ENCODE measurements around the gene SHISAL1.

SHISAL1 gene

DNA sequence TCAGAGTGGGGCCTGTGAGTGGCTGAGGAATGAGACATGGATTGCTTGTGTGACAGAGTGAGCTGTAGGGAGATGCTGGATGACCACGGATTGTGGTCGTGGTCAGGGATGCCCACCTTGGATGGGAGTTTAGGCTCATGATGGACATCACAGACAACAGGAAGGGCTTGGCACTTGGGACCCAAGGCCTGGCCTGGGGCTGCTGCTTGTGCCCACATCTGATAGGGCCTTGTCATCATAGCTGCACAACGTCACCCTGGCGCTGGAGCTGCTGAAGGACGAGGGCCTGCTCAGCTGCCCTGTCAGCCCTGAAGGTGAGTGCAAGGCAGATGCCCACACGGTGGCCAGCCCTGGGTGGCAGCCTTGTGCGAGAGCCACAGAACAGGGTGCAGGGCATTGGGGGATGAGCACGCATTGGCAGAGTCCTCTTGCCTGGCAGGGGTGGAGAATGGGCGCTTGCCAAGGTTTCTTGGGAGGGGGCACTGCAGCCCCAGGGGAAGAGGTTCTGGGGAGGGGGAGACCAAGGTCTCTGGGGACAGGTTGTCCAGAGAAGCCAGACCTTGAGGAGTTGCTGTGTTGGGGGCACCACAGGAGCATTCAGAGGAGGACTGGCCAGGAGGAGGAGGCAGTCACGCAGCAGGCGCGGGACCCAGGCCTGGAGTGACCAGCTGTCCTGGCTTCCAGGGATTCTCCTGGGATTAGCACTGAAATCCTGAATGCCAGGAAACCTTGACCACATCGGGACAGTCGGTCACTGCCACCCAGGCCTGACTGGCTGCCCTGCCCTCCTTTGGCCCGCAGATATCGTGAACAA lies 107.0 kb downstream of the SHISAL1 start:
- FAIRE-seq = no peak

DNA sequence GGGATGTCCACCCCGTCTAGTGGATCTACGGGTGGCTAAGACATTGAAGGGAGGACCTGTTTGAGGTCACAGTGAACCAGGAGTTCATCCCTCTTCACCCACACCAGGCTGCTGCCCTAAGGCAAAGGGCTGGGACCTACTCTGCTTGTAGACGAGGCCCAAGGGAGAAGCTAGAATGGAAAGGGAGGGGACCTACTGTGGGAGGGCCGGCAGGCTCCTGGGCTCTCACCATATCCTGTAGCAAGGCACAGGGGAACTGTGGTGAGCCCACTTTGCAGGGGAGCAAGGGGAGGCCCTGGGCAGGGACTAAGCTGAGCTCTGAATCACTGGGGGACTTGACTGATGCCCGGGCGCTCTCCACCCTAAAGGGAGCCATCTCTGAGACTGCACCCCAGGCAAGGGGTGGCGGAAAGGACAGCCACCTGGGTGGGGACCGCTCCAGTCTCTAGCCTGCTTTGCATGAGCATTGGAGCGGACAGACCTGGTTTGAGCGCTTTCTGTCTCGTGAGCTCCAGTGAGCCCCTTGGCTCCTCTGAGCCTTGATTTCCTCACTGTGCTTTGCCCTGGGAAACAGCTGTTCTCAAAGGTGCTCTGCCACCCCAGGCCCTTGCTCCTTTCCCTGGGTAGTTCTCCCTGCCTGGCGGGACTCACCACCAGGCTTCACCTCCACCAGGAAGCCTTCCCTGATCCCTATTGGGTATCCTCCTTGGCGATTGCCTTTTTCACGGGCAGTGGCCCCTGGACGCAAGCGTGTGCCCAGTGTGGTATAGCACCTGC lies 107.8 kb downstream of the SHISAL1 start:
- no peak for FAIRE-seq

GRCh38 chr22:44203203-44203602 lies 109.5 kb downstream of the SHISAL1 start:
- FAIRE-seq = no peak

DNA sequence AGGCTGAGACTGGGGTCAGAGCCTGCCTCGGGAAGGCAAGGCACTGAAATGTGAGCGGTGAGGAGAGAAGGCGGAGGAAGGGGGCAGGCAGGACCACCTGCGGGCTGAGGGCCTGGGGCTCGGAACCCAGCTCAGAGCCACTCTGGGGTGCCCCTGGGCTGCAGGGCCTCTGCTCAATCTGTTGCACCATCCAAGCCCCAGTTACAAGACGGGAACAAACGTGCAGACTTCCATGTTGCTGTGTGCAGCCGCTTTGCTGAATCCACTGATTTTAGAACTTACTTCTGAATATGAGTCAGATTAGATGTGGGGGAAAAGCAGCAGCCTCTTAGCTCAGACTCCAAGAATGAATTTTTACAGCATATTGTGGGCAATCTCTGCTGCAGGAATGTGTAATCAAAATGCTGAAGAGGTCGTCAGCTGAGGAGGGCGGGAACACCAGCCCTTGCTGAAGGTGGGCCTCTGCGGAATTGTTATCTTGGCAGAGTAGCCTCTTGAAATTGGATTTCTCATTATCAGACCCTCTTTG lies 110.4 kb downstream of the SHISAL1 start:
- no peak for FAIRE-seq

DNA sequence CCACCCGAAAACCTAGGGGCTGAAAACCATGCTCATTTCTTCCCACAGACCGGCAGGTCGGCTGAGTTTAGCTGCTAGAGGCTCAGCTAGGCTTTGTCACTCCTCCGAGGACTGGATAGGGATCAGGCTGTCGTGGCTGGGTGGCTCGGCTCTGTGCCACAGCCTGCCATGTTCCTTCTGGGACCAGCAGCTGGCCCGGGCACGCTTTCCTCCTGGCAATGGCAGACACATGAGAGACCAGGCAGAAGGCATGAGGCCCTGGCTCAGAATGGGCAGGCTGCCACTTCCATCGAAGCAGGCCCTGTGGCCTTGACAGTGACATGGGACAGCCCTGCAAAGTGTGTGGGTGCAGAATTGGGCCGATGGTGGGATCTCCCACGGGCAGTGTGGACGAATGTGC lies 111.1 kb downstream of the SHISAL1 start:
- no peak for FAIRE-seq

DNA sequence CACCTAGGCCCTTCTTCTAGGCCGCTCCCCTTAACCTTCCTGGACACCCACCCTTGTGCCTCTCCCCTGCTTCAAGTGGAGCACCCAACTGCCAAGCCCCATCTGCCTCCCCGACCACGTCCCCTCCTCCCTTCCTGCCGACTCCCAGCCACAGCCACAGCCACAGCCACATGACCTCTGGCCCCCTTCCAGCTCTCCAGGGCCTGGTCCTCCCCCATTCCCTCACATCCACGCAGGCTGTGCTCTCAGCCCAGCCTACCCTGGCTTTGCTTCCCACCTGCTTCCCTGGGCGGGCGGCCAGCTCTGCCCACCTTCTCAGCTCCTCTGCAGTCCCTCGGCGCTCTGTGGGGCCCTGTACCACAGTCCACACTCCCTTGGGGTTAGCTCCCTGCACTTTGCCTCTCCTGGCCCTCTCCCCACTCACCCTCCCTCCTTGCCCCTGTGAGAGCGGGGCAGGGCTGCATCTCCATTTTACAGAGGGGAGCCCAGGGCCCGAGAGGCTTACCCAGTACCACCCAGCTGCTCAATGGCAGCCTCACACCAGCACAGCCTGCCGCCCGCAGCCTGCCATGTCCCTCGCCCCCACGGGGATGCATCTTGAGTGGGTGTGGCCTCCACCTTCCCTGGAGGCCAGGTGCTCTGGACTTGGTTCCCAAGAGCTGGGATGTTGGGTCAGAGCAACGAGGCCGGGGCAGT lies 111.7 kb downstream of the SHISAL1 start:
- no peak for FAIRE-seq

DNA sequence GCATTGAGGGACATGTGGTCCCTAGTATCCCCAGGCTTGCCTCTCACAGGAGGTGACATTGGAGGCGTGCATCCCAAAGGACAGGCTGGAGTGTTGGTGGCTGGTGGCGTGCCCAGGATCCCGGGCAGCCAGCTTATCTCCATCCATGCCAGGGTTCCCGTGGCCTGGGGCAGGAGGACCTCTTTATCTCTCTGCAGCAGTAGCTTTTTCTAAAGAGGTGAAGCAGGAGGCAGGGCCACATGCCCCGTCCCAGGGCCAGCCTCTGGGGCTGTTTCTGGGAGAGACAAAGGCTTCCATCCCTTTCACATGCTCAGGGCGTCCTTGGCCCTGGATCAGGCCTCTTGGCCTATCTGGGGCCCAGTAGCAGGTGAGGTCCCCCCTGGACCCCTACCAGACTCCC lies 112.3 kb downstream of the SHISAL1 start:
- no peak for FAIRE-seq

- FAIRE-seq = no peak
Measured at GRCh38 chr22:44199866-44200265, 112.9 kb downstream of the SHISAL1 start.

- FAIRE-seq = no peak
Measured at GRCh38 chr22:44199164-44199563, 113.6 kb downstream of the SHISAL1 start.

DNA sequence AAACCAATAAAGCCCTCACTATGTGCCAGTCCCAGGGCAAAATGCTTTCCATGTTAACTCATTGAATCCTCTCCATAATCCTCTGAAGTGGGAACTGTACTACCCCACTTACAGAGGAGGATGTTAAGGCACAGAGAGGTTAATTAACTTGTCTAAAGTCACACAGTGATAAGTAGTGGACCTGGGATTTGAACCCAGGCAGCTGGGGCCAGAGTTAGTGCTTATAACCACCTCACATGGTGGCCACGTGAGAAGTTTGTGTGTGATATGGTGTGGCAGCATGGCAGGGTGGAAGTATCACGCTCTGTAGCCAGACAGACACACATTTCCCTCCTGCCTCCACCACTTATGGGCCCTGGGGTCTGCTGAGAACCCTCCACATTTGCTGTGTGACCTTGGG lies 115.5 kb downstream of the SHISAL1 start:
- FAIRE-seq = no peak

DNA sequence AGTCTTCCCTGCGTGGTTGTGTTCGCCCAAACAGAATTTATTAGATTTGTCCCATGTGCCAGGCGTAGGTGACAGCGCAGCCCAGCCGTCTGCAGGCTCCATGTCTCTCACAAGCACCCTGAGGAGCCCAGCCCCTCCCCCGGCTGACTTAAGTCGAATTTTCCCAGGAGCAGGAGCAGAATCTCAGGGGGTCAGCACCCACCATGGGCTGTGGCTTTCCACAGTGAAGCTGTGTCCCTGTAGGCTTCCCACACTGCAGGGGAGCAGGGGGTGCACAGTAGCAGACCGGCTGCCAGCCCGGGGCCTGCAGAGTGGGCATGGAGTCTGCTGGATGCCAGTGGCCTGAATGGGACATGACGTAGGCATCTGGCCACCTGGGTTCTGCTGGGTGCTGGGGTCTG lies 116.0 kb downstream of the SHISAL1 start:
- no peak for FAIRE-seq

DNA sequence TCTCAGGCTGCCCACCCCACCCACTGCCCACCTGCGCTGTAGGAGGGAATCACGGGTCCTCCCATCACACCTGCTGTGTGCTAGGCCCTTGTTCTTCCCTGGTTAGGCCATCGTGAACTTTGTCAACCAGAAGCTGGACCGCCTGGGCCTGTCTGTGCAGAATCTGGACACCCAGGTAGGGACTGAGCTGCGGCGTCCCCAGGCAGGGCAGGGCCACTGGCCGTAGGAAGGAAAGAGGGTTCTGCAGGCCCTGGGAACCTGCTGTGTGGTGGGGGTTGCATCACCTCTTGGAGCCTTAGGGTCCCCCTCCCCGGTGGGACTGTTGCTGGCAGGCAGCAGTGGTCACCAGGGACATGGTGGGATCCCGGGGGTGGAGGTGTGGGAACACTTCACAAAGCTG lies 116.5 kb downstream of the SHISAL1 start:
- no peak for FAIRE-seq

- FAIRE-seq = no peak
Measured at GRCh38 chr22:44195189-44195871, 117.4 kb downstream of the SHISAL1 start.

GRCh38 chr22:44194569-44194968 lies 118.2 kb downstream of the SHISAL1 start:
- FAIRE-seq = no peak
